ENCODE results near the gene PLEKHH2. TPM values are rescaled to one million over a fixed set of nuclear protein-coding genes. Genes with fewer than 3 reads are reported as not detected.

Gene PLEKHH2
- total RNA-seq, 1 experiment from 2014 or later = 3.1 TPM

- no peaks in the 10 kb centered on the region for H3K27me3 ChIP-seq (ENCODE audit: insufficient read depth, low read length)
- no peaks in the 10 kb centered on the region for H3K79me2 ChIP-seq (ENCODE audit: insufficient read depth, low read length)
- H2BK15ac ChIP-seq (ENCODE audit: low read depth, low read length) = no peak overlapping the region
- H3K27ac Mint-ChIP-seq = no peak overlapping the region
- no peak overlapping the region for H4K91ac ChIP-seq (ENCODE audit: insufficient read length, low read depth, low read length)
- H3K4me3 Mint-ChIP-seq = no peak overlapping the region
- H3K9me3 Mint-ChIP-seq = no peaks in the 10 kb centered on the region
- no CpG with 5 or more reads among the region's 1 CpG for WGBS (ENCODE audit: extremely low coverage, insufficient read length, low lambda C conversion rate)
- H4K8ac ChIP-seq (replicated peaks; ENCODE audit: insufficient read length, low read depth, low read length) = no peak overlapping the region
- DNase-seq = no peak
- H3K4me1 Mint-ChIP-seq = peaks cover 3 to 8% of the 10 kb centered on the region in 2 experiments
- H3K4me2 ChIP-seq (ENCODE audit: insufficient read depth, insufficient read length, low read length) = no peak overlapping the region
- H3K23me2 ChIP-seq (ENCODE audit: insufficient read length, low read depth, low read length, poor library complexity, severe bottlenecking) = peaks cover 7% of the 10 kb centered on the region
- no peak overlapping the region for H3K23ac ChIP-seq (ENCODE audit: insufficient read length, low read depth, low read length)
- H3K9me3 ChIP-seq (ENCODE audit: control insufficient read depth, low read depth, low read length) = no peaks in the 10 kb centered on the region
- no peak overlapping the region for H2BK20ac ChIP-seq (ENCODE audit: low read depth, low read length, poor library complexity, severe bottlenecking)
- no peak overlapping the region for H2AK5ac ChIP-seq (ENCODE audit: insufficient read length, low read length)
- no peak overlapping the region for H2BK5ac ChIP-seq (ENCODE audit: insufficient read length, low read length)
- no peak overlapping the region for H2BK12ac ChIP-seq (ENCODE audit: insufficient read length, low read depth, low read length)
- no peak overlapping the region for H3K18ac ChIP-seq (ENCODE audit: insufficient read length, low read depth, low read length)
- no peak overlapping the region for H3K56ac ChIP-seq (ENCODE audit: insufficient read length, low read depth, low read length)
- H4K5ac ChIP-seq (ENCODE audit: insufficient read length, low read depth, low read length) = no peak overlapping the region
- H3K27ac ChIP-seq (ENCODE audit: insufficient read length, low read depth, low read length) = no peak overlapping the region
- no peaks in the 10 kb centered on the region for H3K27me3 Mint-ChIP-seq (ENCODE audit: low read depth)
- H3K36me3 Mint-ChIP-seq (ENCODE audit: insufficient read depth in 1 of 3, low read depth in 3 of 3) = no peaks in the 10 kb centered on the region
- no peak overlapping the region for H2AFZ ChIP-seq (ENCODE audit: low read length)
- no peak overlapping the region for H3T11ph ChIP-seq (ENCODE audit: low read length)
- no peak overlapping the region for H3K14ac ChIP-seq (ENCODE audit: insufficient read depth, low read length)
- H3K4ac ChIP-seq (ENCODE audit: low read depth, low read length) = no peak overlapping the region
- H3K79me1 ChIP-seq (ENCODE audit: insufficient read depth, low read depth, low read length, poor library complexity, severe bottlenecking) = no peaks in the 10 kb centered on the region
- TF ChIP-seq CTCF (conservative IDR thresholded peaks at IDR 0.05) = no peak
- H2BK120ac ChIP-seq (ENCODE audit: low read depth, low read length, poor library complexity, severe bottlenecking) = no peak overlapping the region
- no peaks in the 10 kb centered on the region for H4K20me1 ChIP-seq (ENCODE audit: control insufficient read depth, insufficient read depth, insufficient read length)
- H3K4me1 ChIP-seq (ENCODE audit: insufficient read depth, low read length) = no peaks in the 10 kb centered on the region
- no peak overlapping the region for H3K9ac ChIP-seq (ENCODE audit: extremely low read depth, insufficient read length, low read length)
These were observed 139.3 kb downstream of the PLEKHH2 start for GRCh38 chr2:43776324-43776723.

Data from H9 (cell line).